MG63 (cell line): ENCODE measurements around the gene PAK3. TPM values are rescaled to one million over a fixed set of nuclear protein-coding genes. Genes with fewer than 3 reads are reported as not detected.

Experiments used
- total RNA-seq: library from RNA; depleted of rRNA; stranded (reverse); fragments of >200 nt; shearing (Covaris generic); gene quantifications from 2 replicates; pipeline ENCODE4 v1.2.3, GENCODE V29; 2014; ENCODE audit warnings: low replicate concordance; rRNA removed

PAK3 gene
- total RNA-seq, 1 experiment from 2014 or later = not detected

Other genes starting within 250 kb of the PAK3 start
- gene CAPN6, start 174.3 kb downstream of the PAK3 start, total RNA-seq = not detected in 2 replicates